ENCODE measurements around the gene ASPSCR1.
A peak's percentile ranks its signal among the peaks of the same experiment; 100 is the strongest.

The ASPSCR1 gene

DNA sequence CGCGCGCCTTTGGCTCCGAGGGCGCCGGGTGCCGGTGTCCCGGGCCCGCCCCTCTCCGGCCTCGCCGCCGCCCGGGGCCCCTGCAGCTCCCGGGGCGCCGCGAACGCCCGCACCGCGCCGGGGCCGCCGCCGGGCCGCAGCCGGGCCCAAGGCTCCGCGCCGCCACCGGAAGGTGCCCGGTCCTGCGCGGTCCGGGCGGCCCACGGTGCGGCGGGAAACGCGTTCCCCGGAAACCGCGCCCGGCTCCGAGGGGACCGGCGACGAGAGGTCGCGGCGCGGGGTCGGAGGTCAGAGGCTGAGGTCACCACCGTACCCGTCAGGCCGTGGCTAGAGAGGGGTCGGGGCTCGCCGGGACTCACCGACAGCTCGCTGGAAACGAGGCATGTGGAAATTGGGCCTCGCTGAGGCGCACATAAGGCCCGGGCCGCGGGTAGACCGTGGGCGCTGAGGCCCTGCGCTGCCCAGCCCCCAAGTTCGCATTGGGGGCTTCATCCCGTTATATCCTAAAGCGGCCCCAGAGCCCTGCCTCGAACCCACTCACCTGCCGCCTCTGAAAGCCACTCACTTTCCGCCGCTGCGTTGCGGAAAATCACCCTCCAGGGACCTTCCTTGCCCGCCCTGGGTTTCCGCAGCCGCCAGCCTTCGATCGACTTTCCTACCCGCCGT is 88.3 kb downstream of the ASPSCR1 start, which contains the start of gene DUS1L:
DUS1L (minus strand) TSS at position 167 of the 666 bp plus-strand sequence. CDS start 745 bp downstream, outside the sequence.
- TF ChIP-seq, protein P1, sequence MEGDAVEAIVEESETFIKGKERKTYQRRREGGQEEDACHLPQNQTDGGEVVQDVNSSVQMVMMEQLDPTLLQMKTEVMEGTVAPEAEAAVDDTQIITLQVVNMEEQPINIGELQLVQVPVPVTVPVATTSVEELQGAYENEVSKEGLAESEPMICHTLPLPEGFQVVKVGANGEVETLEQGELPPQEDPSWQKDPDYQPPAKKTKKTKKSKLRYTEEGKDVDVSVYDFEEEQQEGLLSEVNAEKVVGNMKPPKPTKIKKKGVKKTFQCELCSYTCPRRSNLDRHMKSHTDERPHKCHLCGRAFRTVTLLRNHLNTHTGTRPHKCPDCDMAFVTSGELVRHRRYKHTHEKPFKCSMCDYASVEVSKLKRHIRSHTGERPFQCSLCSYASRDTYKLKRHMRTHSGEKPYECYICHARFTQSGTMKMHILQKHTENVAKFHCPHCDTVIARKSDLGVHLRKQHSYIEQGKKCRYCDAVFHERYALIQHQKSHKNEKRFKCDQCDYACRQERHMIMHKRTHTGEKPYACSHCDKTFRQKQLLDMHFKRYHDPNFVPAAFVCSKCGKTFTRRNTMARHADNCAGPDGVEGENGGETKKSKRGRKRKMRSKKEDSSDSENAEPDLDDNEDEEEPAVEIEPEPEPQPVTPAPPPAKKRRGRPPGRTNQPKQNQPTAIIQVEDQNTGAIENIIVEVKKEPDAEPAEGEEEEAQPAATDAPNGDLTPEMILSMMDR (IDR thresholded peaks at IDR 0.05; ENCODE audit: poor library complexity, severe bottlenecking): no peak

More for the DNA sequence above, 88.3 kb downstream of the ASPSCR1 start, which contains the start of gene DUS1L:
- H3K27me3 ChIP-seq (ENCODE audit: insufficient read depth, poor library complexity, severe bottlenecking): no peaks in the 10 kb centered on the region
- peak within 1 kb of the TSS; percentile 98 for H3K4me3 ChIP-seq (ENCODE audit: severe bottlenecking)
- H3K4me1 ChIP-seq (ENCODE audit: insufficient read depth, poor library complexity, severe bottlenecking): no peaks in the 10 kb centered on the region
- DNase-seq (ENCODE audit: low spot score) (no peak), ATAC-seq (ENCODE audit: low read depth) (peak; percentile 52)
- no peaks in the 10 kb centered on the region for H3K9me3 ChIP-seq (ENCODE audit: severe bottlenecking)
- peak within 1 kb of the TSS; percentile 41 for H3K27ac ChIP-seq (ENCODE audit: poor library complexity, severe bottlenecking)
- peaks cover 35% of the 10 kb centered on the region for H3K36me3 ChIP-seq (ENCODE audit: low read depth)
